ENCODE results near the gene ASPSCR1. TPM values are rescaled to one million over a fixed set of nuclear protein-coding genes. Genes with fewer than 3 reads are reported as not detected.
"Not testable (repeated sequence)": the region's sequence is repeated elsewhere in the genome, so short reads cannot be mapped to it uniquely, and the experiment has no call there.

Gene ASPSCR1
- total RNA-seq, 1 experiment from 2014 or later = 59.2 TPM

DNA sequence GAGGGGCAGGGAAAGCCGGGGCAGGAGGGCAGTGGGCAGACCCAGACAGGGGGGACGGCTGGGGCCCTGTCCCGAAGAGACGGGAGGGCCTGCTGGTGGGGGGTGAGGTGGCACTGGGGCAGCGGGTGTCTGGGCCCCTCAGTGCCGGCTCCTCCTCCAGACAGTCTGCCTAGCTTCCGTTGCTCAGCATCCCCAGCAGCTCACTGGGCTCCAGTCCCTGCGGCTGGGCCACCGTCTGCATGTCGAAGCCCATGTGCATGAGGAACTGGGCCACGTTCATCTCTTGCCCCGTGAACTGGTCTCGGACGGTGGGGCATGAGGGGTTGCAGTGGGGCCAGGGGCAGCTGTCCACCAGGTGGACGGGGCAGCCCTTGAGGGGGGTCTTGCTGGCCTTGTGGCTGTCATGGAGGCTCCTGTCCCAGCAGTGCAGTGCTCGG, 24.6 kb upstream of the ASPSCR1 start:
- no peak overlapping the region for H3K4me3 Mint-ChIP-seq (ENCODE audit: unreplicated experiment)

GRCh38 chr17:81953443-81953842, 24.0 kb upstream of the ASPSCR1 start:
- H3K27ac Mint-ChIP-seq (ENCODE audit: unreplicated experiment); H3K4me1 Mint-ChIP-seq (ENCODE audit: low read depth, unreplicated experiment); H3K9me3 Mint-ChIP-seq (ENCODE audit: unreplicated experiment); H3K27me3 Mint-ChIP-seq (ENCODE audit: insufficient read depth, unreplicated experiment); intact Hi-C loops (cut with micrococcal nuclease; ENCODE audit: unreplicated experiment); H3K9me3 ChIP-seq; DNase-seq; H3K4me3 Mint-ChIP-seq (ENCODE audit: unreplicated experiment); H3K27me3 ChIP-seq (replicated peaks; ENCODE audit: control insufficient read depth, insufficient read depth, low read length); H3K36me3 ChIP-seq (ENCODE audit: control insufficient read depth, insufficient read depth, low read length); BruUV-seq (replicated peaks); H3K4me3 ChIP-seq (ENCODE audit: low read depth, low read length): not testable (repeated sequence)
- ChIA-PET POLR2A (interaction anchor here (0.7 kb wide), 1 partner anchor 9 kb away, joined by 9 read pairs; no protein-coding TSS in a partner anchor), CTCF (interaction anchor here (0.7 kb wide), 1 partner anchor 15 kb away, joined by 5 read pairs; no protein-coding TSS in a partner anchor)
- peaks cover 20% of the 10 kb centered on the region for H3K4me1 ChIP-seq
- H3K36me3 Mint-ChIP-seq (ENCODE audit: insufficient read depth, unreplicated experiment) = peaks cover 10% of the 10 kb centered on the region

More for the DNA sequence above, 24.6 kb upstream of the ASPSCR1 start:
- Mint-ChIP-seq H3K27ac (ENCODE audit: unreplicated experiment) (no peak overlapping the region), H3K9me3 (ENCODE audit: unreplicated experiment) (no peaks in the 10 kb centered on the region), H3K27me3 (ENCODE audit: insufficient read depth, unreplicated experiment) (no peaks in the 10 kb centered on the region), H3K36me3 (ENCODE audit: insufficient read depth, unreplicated experiment) (peaks cover 10% of the 10 kb centered on the region), H3K4me1 (ENCODE audit: low read depth, unreplicated experiment) (peaks cover 6% of the 10 kb centered on the region)
- Histone ChIP-seq H3K4me3 (ENCODE audit: low read depth, low read length) (no peak overlapping the region), H3K9me3 (no peaks in the 10 kb centered on the region), H3K27me3 (replicated peaks; ENCODE audit: control insufficient read depth, insufficient read depth, low read length) (no peaks in the 10 kb centered on the region), H3K36me3 (ENCODE audit: control insufficient read depth, insufficient read depth, low read length) (no peaks in the 10 kb centered on the region), H3K4me1 (peaks cover 20% of the 10 kb centered on the region)
- BruUV-seq (replicated peaks) = no TSS peak
- intact Hi-C loops (cut with micrococcal nuclease; ENCODE audit: unreplicated experiment) = no loop called here
- CTCF ChIA-PET = no interaction called here
- no peak for DNase-seq
- POLR2A ChIA-PET = interaction anchor here (0.6 kb wide), 1 partner anchor 72 kb away, joined by 4 read pairs; no protein-coding TSS in a partner anchor
- TF ChIP-seq, protein P1, sequence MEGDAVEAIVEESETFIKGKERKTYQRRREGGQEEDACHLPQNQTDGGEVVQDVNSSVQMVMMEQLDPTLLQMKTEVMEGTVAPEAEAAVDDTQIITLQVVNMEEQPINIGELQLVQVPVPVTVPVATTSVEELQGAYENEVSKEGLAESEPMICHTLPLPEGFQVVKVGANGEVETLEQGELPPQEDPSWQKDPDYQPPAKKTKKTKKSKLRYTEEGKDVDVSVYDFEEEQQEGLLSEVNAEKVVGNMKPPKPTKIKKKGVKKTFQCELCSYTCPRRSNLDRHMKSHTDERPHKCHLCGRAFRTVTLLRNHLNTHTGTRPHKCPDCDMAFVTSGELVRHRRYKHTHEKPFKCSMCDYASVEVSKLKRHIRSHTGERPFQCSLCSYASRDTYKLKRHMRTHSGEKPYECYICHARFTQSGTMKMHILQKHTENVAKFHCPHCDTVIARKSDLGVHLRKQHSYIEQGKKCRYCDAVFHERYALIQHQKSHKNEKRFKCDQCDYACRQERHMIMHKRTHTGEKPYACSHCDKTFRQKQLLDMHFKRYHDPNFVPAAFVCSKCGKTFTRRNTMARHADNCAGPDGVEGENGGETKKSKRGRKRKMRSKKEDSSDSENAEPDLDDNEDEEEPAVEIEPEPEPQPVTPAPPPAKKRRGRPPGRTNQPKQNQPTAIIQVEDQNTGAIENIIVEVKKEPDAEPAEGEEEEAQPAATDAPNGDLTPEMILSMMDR (IDR thresholded peaks at IDR 0.05; ENCODE audit: insufficient read depth in 1 of 2, low read depth in 1 of 2, low read length in 1 of 2, severe bottlenecking in 1 of 2, unreplicated experiment in 1 of 2) = no peak

DNA sequence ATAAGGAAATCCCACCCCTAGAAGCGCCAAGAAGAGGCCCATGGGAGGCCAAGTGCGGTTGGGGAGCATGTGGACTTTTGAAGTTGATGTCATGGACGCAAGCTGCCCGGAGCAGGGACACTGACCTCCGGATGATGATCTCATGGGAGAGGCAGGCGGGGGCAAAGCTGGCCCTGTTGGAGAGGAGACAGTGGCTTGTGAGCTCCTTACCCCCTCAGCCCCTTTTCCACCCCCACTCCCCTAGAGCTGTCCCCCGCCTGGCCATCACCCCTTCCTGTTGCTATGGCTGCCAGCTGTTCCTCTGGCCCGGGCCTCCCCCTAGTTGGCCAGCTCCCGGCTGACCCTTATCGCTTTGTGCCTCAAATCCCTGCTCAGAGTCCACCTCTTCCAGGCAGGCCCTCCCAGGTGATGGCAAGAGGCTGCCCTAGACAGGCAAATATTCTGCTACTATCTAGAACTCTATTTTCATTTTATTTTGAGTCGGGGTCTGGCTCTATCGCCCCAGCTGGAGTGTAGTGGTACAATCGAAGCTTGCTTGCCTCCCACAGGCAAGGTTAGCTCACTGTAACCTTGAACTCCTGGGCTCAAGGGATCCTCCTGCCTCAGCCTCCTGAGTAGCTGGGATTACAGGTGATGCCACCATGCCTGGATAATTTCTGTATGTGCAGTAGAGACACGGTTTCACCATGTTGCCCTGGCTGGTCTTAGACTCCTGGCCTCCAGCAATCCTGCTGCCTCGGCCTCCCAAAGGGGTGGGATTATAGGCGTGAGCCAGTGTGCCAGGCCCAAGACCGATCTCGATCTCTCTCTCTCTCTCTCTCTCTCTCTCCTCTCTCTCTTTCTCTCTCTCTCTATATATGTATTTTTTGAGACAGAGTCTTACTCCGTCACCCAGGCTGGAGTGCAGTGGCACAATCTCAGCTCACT, 23.0 kb upstream of the ASPSCR1 start:
- no peak for DNase-seq
- TF ChIP-seq, protein P1 (IDR thresholded peaks at IDR 0.05; ENCODE audit: insufficient read depth in 1 of 2, low read depth in 1 of 2, low read length in 1 of 2, severe bottlenecking in 1 of 2, unreplicated experiment in 1 of 2) = no peak
- peaks cover 26% of the 10 kb centered on the region for H3K4me1 ChIP-seq
- Mint-ChIP-seq H3K27ac (ENCODE audit: unreplicated experiment) (no peak overlapping the region), H3K36me3 (ENCODE audit: insufficient read depth, unreplicated experiment) (peaks cover 15% of the 10 kb centered on the region), H3K9me3 (ENCODE audit: unreplicated experiment) (no peaks in the 10 kb centered on the region), H3K4me1 (ENCODE audit: low read depth, unreplicated experiment) (peaks cover 6% of the 10 kb centered on the region), H3K27me3 (ENCODE audit: insufficient read depth, unreplicated experiment) (no peaks in the 10 kb centered on the region), H3K4me3 (ENCODE audit: unreplicated experiment) (no peak overlapping the region)
- no peaks in the 10 kb centered on the region for H3K27me3 ChIP-seq (replicated peaks; ENCODE audit: control insufficient read depth, insufficient read depth, low read length)
- CTCF ChIA-PET = interaction anchor here (0.7 to 1.8 kb wide), 4 partner anchors 13 to 68 kb away, joined by 3 to 5 read pairs (median 5); partner anchors contain the start of genes CENPX, LRRC45 and MAFG
- POLR2A ChIA-PET = interaction anchor here (0.7 kb wide), 1 partner anchor 10 kb away, joined by 9 read pairs; no protein-coding TSS in a partner anchor
- no TSS peak for BruUV-seq (replicated peaks)
- no peak overlapping the region for H3K4me3 ChIP-seq (ENCODE audit: low read depth, low read length)
- H3K9me3 ChIP-seq = no peaks in the 10 kb centered on the region
- no peaks in the 10 kb centered on the region for H3K36me3 ChIP-seq (ENCODE audit: control insufficient read depth, insufficient read depth, low read length)
- intact Hi-C loops (cut with micrococcal nuclease; ENCODE audit: unreplicated experiment) = no loop called here
